Common myeloid progenitor, CD34-positive (primary cell): ENCODE data around the gene USP47.

ENCODE experiments used
- CTCF ChIA-PET: fragments of 350-600 bp; sonication (Branson Sonifier 250); formaldehyde crosslinking; loops from one replicate; lab custom pipeline; 2021; ENCODE audit warnings: antibody characterized with exemption; lab: Charles Lee
- POLR2A ChIA-PET: fragments of 350-600 bp; sonication (Branson Sonifier 250); formaldehyde crosslinking; loops from one replicate; lab custom pipeline; 2021; ENCODE audit warnings: antibody characterized with exemption; lab: Charles Lee
- DNase-seq, 3 donors: peaks; one replicate each; pipeline versions ENCODE4 v3.0.0 to v3.0.0-alpha.2; 2013
- H3K27ac ChIP-seq, 2 experiments: 1 replicate in 1 of 2; 2 replicates in 1 of 2; pipeline ENCODE4 v1.7.0; 2013; ENCODE audit warnings: inconsistent platforms in 2 of 2, low read length in 2 of 2, mild to moderate bottlenecking in 2 of 2, low read depth in 1 of 2, moderate library complexity in 1 of 2; ENCODE audit not compliant: severe bottlenecking in 2 of 2, insufficient read depth in 1 of 2, poor library complexity in 1 of 2
- H3K27me3 ChIP-seq, 5 experiments: replicated peaks in 2 of 5; 1 replicate in 3 of 5; 2 replicates in 2 of 5; pipeline versions ENCODE4 v1.6.1 to v1.7.0; 2013; ENCODE audit warnings: low read length in 4 of 5, mild to moderate bottlenecking in 2 of 5, moderate library complexity in 2 of 5, inconsistent platforms in 1 of 5; ENCODE audit not compliant: insufficient read depth in 5 of 5, control insufficient read depth in 4 of 5
- H3K36me3 ChIP-seq, 4 experiments: 1 replicate in 2 of 4; 2 replicates in 2 of 4; pipeline versions ENCODE4 v1.6.1 to v1.7.0; 2013; ENCODE audit warnings: low read length in 3 of 4, control low read depth in 1 of 4, mild to moderate bottlenecking in 1 of 4; ENCODE audit not compliant: control insufficient read depth in 4 of 4, insufficient read depth in 4 of 4
- H3K4me1 ChIP-seq, 4 experiments: 1 replicate in 3 of 4; 2 replicates in 1 of 4; pipeline versions ENCODE4 v1.6.1 to v1.7.1; 2013; ENCODE audit warnings: low read length in 3 of 4, mild to moderate bottlenecking in 3 of 4, control low read depth in 1 of 4, inconsistent platforms in 1 of 4, moderate library complexity in 1 of 4; ENCODE audit not compliant: control insufficient read depth in 4 of 4, insufficient read depth in 4 of 4; ENCODE audit errors: control extremely low read depth in 1 of 4
- H3K4me3 ChIP-seq, 7 experiments: 1 replicate in 4 of 7; 2 replicates in 3 of 7; pipeline versions ENCODE4 v1.5.1 to v1.7.0; 2013; ENCODE audit warnings: mild to moderate bottlenecking in 7 of 7, low read length in 6 of 7, moderate library complexity in 6 of 7, inconsistent platforms in 2 of 7, low read depth in 2 of 7, control low read depth in 1 of 7; ENCODE audit not compliant: insufficient read depth in 4 of 7, control insufficient read depth in 1 of 7; ENCODE audit errors: extremely low read depth in 1 of 7
- H3K9me3 ChIP-seq, 5 experiments: 1 replicate in 4 of 5; 2 replicates in 1 of 5; pipeline versions ENCODE4 v1.6.1 to v1.7.1; 2013; ENCODE audit warnings: low read length in 4 of 5, mild to moderate bottlenecking in 2 of 5, inconsistent platforms in 1 of 5, low read depth in 1 of 5, moderate library complexity in 1 of 5; ENCODE audit not compliant: control insufficient read depth in 4 of 5, insufficient read depth in 2 of 5; ENCODE audit errors: control extremely low read depth in 1 of 5
- WGBS: methylation state at CpG from one replicate; pipeline ENCODE4 v1.1.5; 2013; ENCODE audit not compliant: insufficient coverage; 5-methylcytosine and 5-hydroxymethylcytosine counted together

The USP47 gene

GRCh38 chr11:11952036-11952435 lies 110.3 kb downstream of the USP47 start:
- Histone ChIP-seq H3K36me3 (peaks cover 24 to 86% (median 43%) of the 10 kb centered on the region in 4 experiments), H3K9me3 (no peaks in the 10 kb centered on the region), H3K4me1 (no peaks in the 10 kb centered on the region), H3K27me3 (no peaks in the 10 kb centered on the region), H3K4me3 (no peak overlapping the region), H3K27ac (no peak overlapping the region)
- POLR2A ChIA-PET, result no interaction called here
- CTCF ChIA-PET, result interaction anchor here (0.6 kb wide), 1 partner anchor 94 kb away, joined by 3 read pairs; no protein-coding TSS in a partner anchor
- DNase-seq, result no peak

- CTCF ChIA-PET, result interaction anchor here (0.7 to 1.1 kb wide), 3 partner anchors 10 to 73 kb away, joined by 3 to 4 read pairs (median 3); no protein-coding TSS in a partner anchor
- 100% methylated on average over 4 of the region's 5 CpGs for WGBS
- Histone ChIP-seq H3K9me3 (no peaks in the 10 kb centered on the region), H3K4me1 (peaks cover 0 to 11% (median 10%) of the 10 kb centered on the region in 4 experiments), H3K27me3 (no peaks in the 10 kb centered on the region), H3K27ac (no peak overlapping the region), H3K4me3 (no peak overlapping the region), H3K36me3 (peaks cover 15 to 66% (median 42%) of the 10 kb centered on the region in 4 experiments)
- POLR2A ChIA-PET, result interaction anchor here (0.7 kb wide), 1 partner anchor 17 kb away, joined by 3 read pairs; no protein-coding TSS in a partner anchor
- DNase-seq, result no peak
These were observed 114.2 kb downstream of the USP47 start for GRCh38 chr11:11956006-11956405.

GRCh38 chr11:11958403-11959231 lies 116.8 kb downstream of the USP47 start:
- 89% methylated on average over 9 of the region's 11 CpGs for WGBS
- peaks cover 0 to 13% (median under 1%) of the 10 kb centered on the region in 5 experiments for H3K27me3 ChIP-seq
- peaks cover 4 to 41% (median 26%) of the 10 kb centered on the region in 4 experiments for H3K36me3 ChIP-seq
- H3K27ac ChIP-seq, result no peak overlapping the region
- CTCF ChIA-PET, result interaction anchor here (0.9 to 2.8 kb wide), 5 partner anchors 12 to 692 kb away, joined by 3 to 10 read pairs (median 4); no protein-coding TSS in a partner anchor
- no peak overlapping the region for H3K4me3 ChIP-seq
- POLR2A ChIA-PET, result no interaction called here
- peaks cover 0 to 11% (median 10%) of the 10 kb centered on the region in 4 experiments for H3K4me1 ChIP-seq
- no peak for DNase-seq
- peaks cover 0 to 9% (median 8%) of the 10 kb centered on the region in 5 experiments for H3K9me3 ChIP-seq

- ChIA-PET POLR2A (no interaction called here), CTCF (interaction anchor here (1.1 to 2.8 kb wide), 3 partner anchors 13 to 69 kb away, joined by 4 to 10 read pairs (median 4); no protein-coding TSS in a partner anchor)
- Histone ChIP-seq H3K36me3 (peaks cover 4 to 31% (median 23%) of the 10 kb centered on the region in 4 experiments), H3K27ac (no peak overlapping the region), H3K9me3 (peaks cover 0 to 9% (median 8%) of the 10 kb centered on the region in 5 experiments), H3K27me3 (peaks cover 0 to 15% (median 3%) of the 10 kb centered on the region in 5 experiments), H3K4me3 (no peak overlapping the region), H3K4me1 (peaks cover 0 to 11% (median 10%) of the 10 kb centered on the region in 4 experiments)
- no peak for DNase-seq
These were observed 117.8 kb downstream of the USP47 start for GRCh38 chr11:11959601-11960000.

GRCh38 chr11:11960687-11961086 lies 118.9 kb downstream of the USP47 start:
- peak in 2 of 3 donors; percentile 40 to 44 for DNase-seq
- ChIA-PET CTCF (no interaction called here), POLR2A (no interaction called here)
- WGBS, result no CpG with 5 or more reads among the region's 1 CpG
- peaks cover 0 to 9% (median 8%) of the 10 kb centered on the region in 5 experiments for H3K9me3 ChIP-seq
- peaks cover 4 to 21% (median 17%) of the 10 kb centered on the region in 4 experiments for H3K36me3 ChIP-seq
- peaks cover 0 to 18% (median 3%) of the 10 kb centered on the region in 5 experiments for H3K27me3 ChIP-seq
- peaks cover 0 to 11% (median 10%) of the 10 kb centered on the region in 4 experiments for H3K4me1 ChIP-seq
- no peak overlapping the region for H3K4me3 ChIP-seq
- H3K27ac ChIP-seq, result no peak overlapping the region

- Histone ChIP-seq H3K4me3 (no peak overlapping the region), H3K27ac (no peak overlapping the region), H3K27me3 (peaks cover 0 to 18% (median 3%) of the 10 kb centered on the region in 5 experiments), H3K4me1 (peaks cover 0 to 11% (median 10%) of the 10 kb centered on the region in 4 experiments), H3K9me3 (peaks cover 0 to 9% (median 8%) of the 10 kb centered on the region in 5 experiments), H3K36me3 (peaks cover 0 to 13% (median 10%) of the 10 kb centered on the region in 4 experiments)
- no peak for DNase-seq
- 95% methylated on average over 3 of the region's 3 CpGs for WGBS
- CTCF ChIA-PET, result interaction anchor here (1.2 kb wide), 1 partner anchor 321 kb away, joined by 3 read pairs; no protein-coding TSS in a partner anchor
- POLR2A ChIA-PET, result no interaction called here
These were observed 119.7 kb downstream of the USP47 start for GRCh38 chr11:11961399-11962028.
